HG03139 (cell line): ENCODE measurements around the gene ALG1L2.
"Not testable (repeated sequence)": the region's sequence is repeated elsewhere in the genome, so short reads cannot be mapped to it uniquely, and the experiment has no call there.

Experiments
- ATAC-seq: cut with Tn5 transposase; IDR thresholded peaks from one replicate; pipeline ENCODE4 v1.9.1; 2021; ENCODE audit not compliant: unreplicated experiment

ALG1L2 gene

GRCh38 chr3:130081351-130081881, at the start of gene ALG1L2:
Gene ALG1L2 (plus strand): TSS chr3:130081831. CDS start chr3:130082017, 186 bp downstream.
- no peak for ATAC-seq

- not testable (repeated sequence) for ATAC-seq
Measured at GRCh38 chr3:130037126-130037815, 44.4 kb upstream of the ALG1L2 start.

GRCh38 chr3:130042736-130043135, 38.9 kb upstream of the ALG1L2 start:
- not testable (repeated sequence) for ATAC-seq

- ATAC-seq = not testable (repeated sequence)
Measured at GRCh38 chr3:130043658-130044057, 38.0 kb upstream of the ALG1L2 start.

- ATAC-seq = no peak
Measured at GRCh38 chr3:130044370-130044769, 37.3 kb upstream of the ALG1L2 start.

GRCh38 chr3:130048726-130049125, 32.9 kb upstream of the ALG1L2 start:
- ATAC-seq = no peak

- ATAC-seq = not testable (repeated sequence)
Measured at GRCh38 chr3:130052366-130052765, 29.3 kb upstream of the ALG1L2 start.

GRCh38 chr3:130052965-130053364, 28.7 kb upstream of the ALG1L2 start:
- ATAC-seq = not testable (repeated sequence)

GRCh38 chr3:130057536-130058266, 23.9 kb upstream of the ALG1L2 start:
- ATAC-seq = not testable (repeated sequence)

GRCh38 chr3:130058267-130058657, 23.4 kb upstream of the ALG1L2 start:
- ATAC-seq = not testable (repeated sequence)

GRCh38 chr3:130058716-130059115, 22.9 kb upstream of the ALG1L2 start:
- ATAC-seq = not testable (repeated sequence)

- not testable (repeated sequence) for ATAC-seq
Measured at GRCh38 chr3:130059162-130059561, 22.5 kb upstream of the ALG1L2 start.

- no peak for ATAC-seq
Measured at GRCh38 chr3:130073582-130073981, 8.0 kb upstream of the ALG1L2 start.

- no peak for ATAC-seq
Measured at GRCh38 chr3:130077636-130078035, 4.0 kb upstream of the ALG1L2 start.

- ATAC-seq = not testable (repeated sequence)
Measured at GRCh38 chr3:130083363-130084090, 1.9 kb downstream of the ALG1L2 start.

- no peak for ATAC-seq
Measured at GRCh38 chr3:130084436-130084980, 2.9 kb downstream of the ALG1L2 start.

- ATAC-seq = no peak
Measured at GRCh38 chr3:130085881-130086280, 4.2 kb downstream of the ALG1L2 start.

- ATAC-seq = not testable (repeated sequence)
Measured at GRCh38 chr3:130086628-130087027, 5.0 kb downstream of the ALG1L2 start.

- ATAC-seq = no peak
Measured at GRCh38 chr3:130088061-130088460, 6.4 kb downstream of the ALG1L2 start.

GRCh38 chr3:130090681-130091080, 9.1 kb downstream of the ALG1L2 start:
- not testable (repeated sequence) for ATAC-seq

- no peak for ATAC-seq
Measured at GRCh38 chr3:130091958-130092357, 10.3 kb downstream of the ALG1L2 start.
